ENCODE measurements around the gene WBP2.

DNA sequence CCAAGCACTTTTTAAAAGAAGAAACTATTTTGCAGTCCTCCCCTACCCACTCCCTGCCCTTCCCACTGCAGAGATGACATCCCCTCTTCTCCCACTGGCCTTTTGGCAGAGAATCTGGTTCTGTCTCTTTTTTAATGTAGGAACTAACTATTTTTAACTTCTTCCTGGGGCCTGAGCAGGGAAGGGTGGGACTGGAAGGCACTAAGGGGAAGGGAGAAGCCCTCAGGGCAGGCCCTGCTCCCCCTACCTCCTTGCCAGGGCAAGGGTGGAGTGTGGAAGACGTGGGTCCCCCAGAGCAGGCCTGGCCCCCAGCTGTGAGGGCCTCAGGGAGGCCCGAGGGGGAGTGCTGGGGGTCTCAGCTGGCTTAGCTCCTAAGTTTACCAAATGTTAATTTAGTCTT, 30.5 kb downstream of the WBP2 start:
- TF ChIP-seq, protein P1, sequence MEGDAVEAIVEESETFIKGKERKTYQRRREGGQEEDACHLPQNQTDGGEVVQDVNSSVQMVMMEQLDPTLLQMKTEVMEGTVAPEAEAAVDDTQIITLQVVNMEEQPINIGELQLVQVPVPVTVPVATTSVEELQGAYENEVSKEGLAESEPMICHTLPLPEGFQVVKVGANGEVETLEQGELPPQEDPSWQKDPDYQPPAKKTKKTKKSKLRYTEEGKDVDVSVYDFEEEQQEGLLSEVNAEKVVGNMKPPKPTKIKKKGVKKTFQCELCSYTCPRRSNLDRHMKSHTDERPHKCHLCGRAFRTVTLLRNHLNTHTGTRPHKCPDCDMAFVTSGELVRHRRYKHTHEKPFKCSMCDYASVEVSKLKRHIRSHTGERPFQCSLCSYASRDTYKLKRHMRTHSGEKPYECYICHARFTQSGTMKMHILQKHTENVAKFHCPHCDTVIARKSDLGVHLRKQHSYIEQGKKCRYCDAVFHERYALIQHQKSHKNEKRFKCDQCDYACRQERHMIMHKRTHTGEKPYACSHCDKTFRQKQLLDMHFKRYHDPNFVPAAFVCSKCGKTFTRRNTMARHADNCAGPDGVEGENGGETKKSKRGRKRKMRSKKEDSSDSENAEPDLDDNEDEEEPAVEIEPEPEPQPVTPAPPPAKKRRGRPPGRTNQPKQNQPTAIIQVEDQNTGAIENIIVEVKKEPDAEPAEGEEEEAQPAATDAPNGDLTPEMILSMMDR (IDR thresholded peaks at IDR 0.05; ENCODE audit: control extremely low read depth in 1 of 3, insufficient read depth in 1 of 3, low read depth in 1 of 3, low read length in 3 of 3): no peak
- no peak for TF ChIP-seq GTF2F1 (IDR thresholded peaks at IDR 0.05; ENCODE audit: borderline replicate concordance, low read depth, low read length)
